ENCODE measurements around the gene UBE2G2. TPM values are rescaled to one million over a fixed set of nuclear protein-coding genes. Genes with fewer than 3 reads are reported as not detected.

UBE2G2 gene
- total and polyA plus RNA-seq, 2 donors (not counting 1 experiment from before 2014, with no cell fraction given): 49.7 to 61.9 TPM

DNA sequence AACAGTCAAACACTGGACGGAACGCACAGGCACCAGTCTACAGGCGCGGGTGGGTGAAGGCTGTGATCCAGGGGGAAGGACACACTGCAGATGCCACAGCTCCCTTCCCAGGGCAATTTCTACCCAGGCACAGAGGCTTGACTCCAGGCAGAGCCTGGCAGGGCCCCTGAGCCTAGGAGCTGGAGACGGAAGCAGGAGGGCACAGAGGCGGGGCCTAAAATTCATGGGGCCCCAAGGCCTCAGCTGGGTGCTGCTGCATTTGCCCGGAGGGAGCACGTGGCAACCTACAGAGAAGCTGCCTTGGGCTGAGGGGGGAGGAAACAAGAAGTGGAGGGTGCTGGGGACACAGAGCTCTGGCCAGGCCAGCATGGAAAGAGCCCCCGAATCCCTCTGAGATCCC lies 41.2 kb downstream of the UBE2G2 start:
- DNase-seq (ENCODE audit: low read depth in 2 of 2): no peak
- Histone ChIP-seq H3K27me3 (ENCODE audit: control insufficient read depth, insufficient read depth, low read length) (no peaks in the 10 kb centered on the region), H3K9me3 (ENCODE audit: control insufficient read depth, insufficient read depth, low read depth, low read length) (no peaks in the 10 kb centered on the region), H2AFZ (ENCODE audit: low read length) (no peak overlapping the region), H4K20me1 (ENCODE audit: control insufficient read depth, extremely low read depth, insufficient read depth, low read length) (no peaks in the 10 kb centered on the region), H3K4me1 (ENCODE audit: control insufficient read depth, extremely low read depth, insufficient read depth, low read length) (no peaks in the 10 kb centered on the region), H3K4me3 (replicated peaks in 1 of 4; ENCODE audit: control extremely low read depth in 1 of 4, insufficient read depth in 1 of 4, low read depth in 3 of 4, low read length in 4 of 4) (no peak overlapping the region), H3K9ac (ENCODE audit: insufficient read depth, low read length) (no peak overlapping the region), H3K36me3 (ENCODE audit: control insufficient read depth, insufficient read depth, low read length) (no peaks in the 10 kb centered on the region), H3K27ac (ENCODE audit: insufficient read depth, low read length) (no peak overlapping the region), H3K4me2 (ENCODE audit: extremely low read depth, insufficient read depth, low read length) (no peak overlapping the region), H3K79me2 (ENCODE audit: control insufficient read depth, insufficient read depth, low read length) (no peaks in the 10 kb centered on the region)
- TF ChIP-seq, protein P1, sequence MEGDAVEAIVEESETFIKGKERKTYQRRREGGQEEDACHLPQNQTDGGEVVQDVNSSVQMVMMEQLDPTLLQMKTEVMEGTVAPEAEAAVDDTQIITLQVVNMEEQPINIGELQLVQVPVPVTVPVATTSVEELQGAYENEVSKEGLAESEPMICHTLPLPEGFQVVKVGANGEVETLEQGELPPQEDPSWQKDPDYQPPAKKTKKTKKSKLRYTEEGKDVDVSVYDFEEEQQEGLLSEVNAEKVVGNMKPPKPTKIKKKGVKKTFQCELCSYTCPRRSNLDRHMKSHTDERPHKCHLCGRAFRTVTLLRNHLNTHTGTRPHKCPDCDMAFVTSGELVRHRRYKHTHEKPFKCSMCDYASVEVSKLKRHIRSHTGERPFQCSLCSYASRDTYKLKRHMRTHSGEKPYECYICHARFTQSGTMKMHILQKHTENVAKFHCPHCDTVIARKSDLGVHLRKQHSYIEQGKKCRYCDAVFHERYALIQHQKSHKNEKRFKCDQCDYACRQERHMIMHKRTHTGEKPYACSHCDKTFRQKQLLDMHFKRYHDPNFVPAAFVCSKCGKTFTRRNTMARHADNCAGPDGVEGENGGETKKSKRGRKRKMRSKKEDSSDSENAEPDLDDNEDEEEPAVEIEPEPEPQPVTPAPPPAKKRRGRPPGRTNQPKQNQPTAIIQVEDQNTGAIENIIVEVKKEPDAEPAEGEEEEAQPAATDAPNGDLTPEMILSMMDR (conservative IDR thresholded peaks at IDR 0.05 in 1 of 2, IDR thresholded peaks at IDR 0.05 in 1 of 2; ENCODE audit: low read depth in 1 of 2, low read length in 2 of 2): no peak
- TF ChIP-seq EZH2 (IDR thresholded peaks at IDR 0.05; ENCODE audit: low read length, missing control alignments): no peak

DNA sequence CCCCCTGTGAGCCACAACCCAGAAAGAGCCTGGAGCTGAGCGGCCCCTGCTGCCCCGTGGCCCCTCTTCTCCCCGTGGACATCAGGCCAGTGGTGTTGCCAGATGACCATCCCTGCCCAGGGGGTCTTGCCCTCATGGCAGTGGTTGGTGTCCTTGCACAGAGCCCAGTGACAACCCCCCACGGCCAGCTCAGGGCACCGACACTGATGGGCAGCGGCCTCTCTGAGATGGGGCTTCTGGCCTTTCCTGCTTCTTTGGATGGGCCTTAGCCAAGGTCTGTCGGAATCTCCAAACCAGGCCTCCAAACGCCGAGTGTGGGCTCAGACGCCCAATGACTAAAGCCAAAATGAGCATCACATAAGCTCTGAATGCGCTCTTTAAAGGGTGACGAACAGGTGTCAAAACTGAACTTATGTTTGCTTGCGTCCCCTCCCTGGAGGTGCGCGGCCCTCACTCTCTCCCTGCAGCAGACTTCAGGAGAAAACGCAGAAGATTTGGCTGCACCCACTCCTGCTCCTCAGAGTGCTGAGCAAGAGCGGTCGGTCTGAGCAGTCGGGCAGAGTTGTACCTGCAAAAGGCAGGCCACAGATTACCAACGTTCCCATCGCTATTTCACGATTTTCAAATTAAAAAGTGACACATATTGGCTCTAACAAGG lies 41.9 kb downstream of the UBE2G2 start:
- Histone ChIP-seq H3K79me2 (ENCODE audit: control insufficient read depth, insufficient read depth, low read length) (no peaks in the 10 kb centered on the region), H3K9me3 (ENCODE audit: control insufficient read depth, insufficient read depth, low read depth, low read length) (no peaks in the 10 kb centered on the region), H3K4me1 (ENCODE audit: control insufficient read depth, extremely low read depth, insufficient read depth, low read length) (no peaks in the 10 kb centered on the region), H3K4me2 (ENCODE audit: extremely low read depth, insufficient read depth, low read length) (no peak overlapping the region), H3K9ac (ENCODE audit: insufficient read depth, low read length) (no peak overlapping the region), H3K36me3 (ENCODE audit: control insufficient read depth, insufficient read depth, low read length) (no peaks in the 10 kb centered on the region), H3K27ac (ENCODE audit: insufficient read depth, low read length) (no peak overlapping the region), H2AFZ (ENCODE audit: low read length) (no peak overlapping the region), H4K20me1 (ENCODE audit: control insufficient read depth, extremely low read depth, insufficient read depth, low read length) (no peaks in the 10 kb centered on the region), H3K4me3 (replicated peaks in 1 of 4; ENCODE audit: control extremely low read depth in 1 of 4, insufficient read depth in 1 of 4, low read depth in 3 of 4, low read length in 4 of 4) (no peak overlapping the region), H3K27me3 (ENCODE audit: control insufficient read depth, insufficient read depth, low read length) (no peaks in the 10 kb centered on the region)
- DNase-seq (ENCODE audit: low read depth in 2 of 2): no peak
- no peak for TF ChIP-seq EZH2 (IDR thresholded peaks at IDR 0.05; ENCODE audit: low read length, missing control alignments)
- TF ChIP-seq, protein P1 (conservative IDR thresholded peaks at IDR 0.05 in 1 of 2, IDR thresholded peaks at IDR 0.05 in 1 of 2; ENCODE audit: low read depth in 1 of 2, low read length in 2 of 2): no peak

DNA sequence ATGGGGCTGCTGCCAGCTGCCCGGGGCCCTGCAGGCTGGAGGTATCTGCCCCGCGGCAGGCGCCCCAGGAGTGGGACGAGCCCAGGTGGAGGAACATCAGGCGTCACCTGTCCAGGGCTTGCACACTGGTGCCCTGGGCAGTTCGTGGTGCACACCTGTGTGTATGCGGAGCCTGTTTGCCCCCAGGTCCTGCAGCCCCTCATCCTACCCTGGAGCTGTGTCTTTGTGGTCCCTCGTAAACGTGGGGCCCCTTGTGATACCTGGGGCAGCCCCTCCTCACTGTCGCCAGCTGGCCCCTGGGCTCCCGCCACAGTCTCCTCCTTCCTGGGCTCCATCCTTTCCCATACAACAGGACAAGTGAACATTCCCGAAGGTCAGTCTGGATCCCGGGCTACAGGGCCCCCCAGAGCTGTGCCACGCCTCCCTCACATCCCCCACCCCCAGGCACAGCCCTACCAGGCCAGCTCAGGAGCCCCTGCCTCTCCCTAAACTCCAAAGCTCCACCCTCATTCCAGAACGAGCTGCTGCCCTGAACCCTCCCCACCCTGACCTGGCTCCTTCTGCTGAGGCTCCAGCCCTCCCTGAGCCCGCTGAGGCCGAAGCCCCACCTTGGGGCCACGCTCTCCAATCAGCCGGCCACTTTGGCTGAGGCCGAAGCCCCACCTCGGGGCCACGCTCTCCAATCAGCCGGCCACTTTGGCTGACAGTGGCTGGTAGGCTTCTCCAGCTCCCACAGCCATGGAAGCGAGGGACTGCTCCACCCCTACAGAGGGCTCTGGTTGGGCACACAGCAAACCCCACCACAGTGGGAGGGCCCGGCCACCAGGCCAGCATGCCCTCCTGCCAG lies 42.6 kb downstream of the UBE2G2 start:
- H3K4me1 ChIP-seq (ENCODE audit: control insufficient read depth, extremely low read depth, insufficient read depth, low read length): no peaks in the 10 kb centered on the region
- no peak for DNase-seq (ENCODE audit: low read depth in 2 of 2)
- H3K9me3 ChIP-seq (ENCODE audit: control insufficient read depth, insufficient read depth, low read depth, low read length): no peaks in the 10 kb centered on the region
- H3K36me3 ChIP-seq (ENCODE audit: control insufficient read depth, insufficient read depth, low read length): no peaks in the 10 kb centered on the region
- H3K9ac ChIP-seq (ENCODE audit: insufficient read depth, low read length): no peak overlapping the region
- H3K27ac ChIP-seq (ENCODE audit: insufficient read depth, low read length): no peak overlapping the region
- H3K4me2 ChIP-seq (ENCODE audit: extremely low read depth, insufficient read depth, low read length): no peak overlapping the region
- H2AFZ ChIP-seq (ENCODE audit: low read length): no peak overlapping the region
- no peaks in the 10 kb centered on the region for H4K20me1 ChIP-seq (ENCODE audit: control insufficient read depth, extremely low read depth, insufficient read depth, low read length)
- TF ChIP-seq, protein P1 (conservative IDR thresholded peaks at IDR 0.05 in 1 of 2, IDR thresholded peaks at IDR 0.05 in 1 of 2; ENCODE audit: low read depth in 1 of 2, low read length in 2 of 2): no peak
- no peak for TF ChIP-seq EZH2 (IDR thresholded peaks at IDR 0.05; ENCODE audit: low read length, missing control alignments)
- no peaks in the 10 kb centered on the region for H3K79me2 ChIP-seq (ENCODE audit: control insufficient read depth, insufficient read depth, low read length)
- no peak overlapping the region for H3K4me3 ChIP-seq (replicated peaks in 1 of 4; ENCODE audit: control extremely low read depth in 1 of 4, insufficient read depth in 1 of 4, low read depth in 3 of 4, low read length in 4 of 4)
- no peaks in the 10 kb centered on the region for H3K27me3 ChIP-seq (ENCODE audit: control insufficient read depth, insufficient read depth, low read length)

Data from fibroblast of lung (primary cell).